GM18870 (cell line): ENCODE results near the gene TUT7.
"Not testable (repeated sequence)": the region's sequence is repeated elsewhere in the genome, so short reads cannot be mapped to it uniquely, and the experiment has no call there.

Experiments
- ATAC-seq: cut with Tn5 transposase; IDR thresholded peaks from one replicate; pipeline ENCODE4 v1.9.1; 2021; ENCODE audit warnings: moderate library complexity; ENCODE audit not compliant: unreplicated experiment

TUT7 gene

DNA sequence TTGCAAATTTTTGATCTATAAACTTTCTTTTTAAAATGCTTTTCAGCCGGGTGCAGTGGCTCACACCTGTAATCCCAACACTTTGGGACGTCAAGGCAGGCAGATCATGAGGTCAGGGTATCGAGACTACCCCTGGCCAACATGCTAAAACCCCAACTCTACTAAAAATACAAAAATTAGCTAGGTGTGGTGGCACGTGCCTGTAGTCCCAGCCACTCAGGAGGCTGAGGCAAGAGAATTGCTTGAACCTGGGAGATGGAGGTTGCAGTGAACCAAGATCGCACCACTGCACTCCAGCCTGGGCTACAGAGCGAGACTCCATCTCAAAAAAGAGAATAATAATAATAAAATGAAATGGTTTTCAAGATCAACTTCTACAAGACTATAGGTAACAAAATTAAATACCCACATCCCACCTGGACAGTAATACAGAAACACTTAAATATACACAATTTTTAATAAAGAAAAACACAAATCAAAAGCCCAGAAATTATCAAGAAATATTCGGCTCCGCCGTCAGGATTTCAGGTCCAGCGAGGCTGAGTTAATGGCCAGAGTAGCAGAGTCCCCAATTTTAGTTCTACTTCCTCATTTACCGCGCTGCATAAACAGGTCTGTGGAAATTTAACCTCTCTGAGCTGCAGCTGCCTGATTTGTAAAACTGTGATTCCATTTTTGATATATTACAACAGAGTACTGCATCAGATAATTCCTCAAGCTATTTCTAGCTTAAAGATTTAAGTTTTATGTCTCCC lies 4.0 kb downstream of the TUT7 start:
- ATAC-seq = no peak

DNA sequence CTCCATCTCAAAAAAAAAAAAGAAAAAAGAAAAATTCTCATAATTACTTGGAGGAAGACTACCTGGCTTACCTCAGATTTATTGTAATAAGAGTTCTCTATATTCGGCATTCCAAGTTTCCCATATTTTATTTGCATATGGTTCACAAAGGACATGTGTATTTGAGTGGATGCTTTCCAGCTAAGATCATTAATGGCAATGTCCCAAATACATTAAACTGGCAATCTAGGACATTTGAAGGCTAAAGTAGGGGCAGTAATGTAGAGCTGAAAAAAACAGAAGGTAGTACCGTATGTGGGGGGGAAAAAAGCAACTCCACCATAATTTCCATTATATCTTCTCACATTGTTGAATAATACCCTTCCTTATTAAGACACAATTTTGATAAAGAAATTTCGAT lies 4.9 kb downstream of the TUT7 start:
- no peak for ATAC-seq

DNA sequence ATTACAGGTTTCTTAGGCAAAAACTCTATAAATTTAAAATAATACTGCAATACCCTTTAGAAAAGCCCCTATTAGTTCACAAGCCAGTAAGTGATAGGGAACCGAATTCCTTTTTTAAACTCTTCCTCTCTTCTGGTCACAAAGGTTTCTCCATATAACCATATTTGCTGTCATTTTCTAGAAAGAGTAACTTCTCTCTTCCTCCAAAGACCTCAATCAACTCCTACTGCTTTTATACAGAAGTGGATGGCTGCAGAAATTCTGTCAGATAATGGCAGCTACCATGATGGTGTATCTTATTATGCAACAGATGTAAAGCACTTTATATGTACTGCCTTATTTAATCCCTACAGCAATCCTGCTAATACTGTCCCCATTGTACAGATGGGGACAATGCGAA lies 6.2 kb downstream of the TUT7 start:
- ATAC-seq = no peak

DNA sequence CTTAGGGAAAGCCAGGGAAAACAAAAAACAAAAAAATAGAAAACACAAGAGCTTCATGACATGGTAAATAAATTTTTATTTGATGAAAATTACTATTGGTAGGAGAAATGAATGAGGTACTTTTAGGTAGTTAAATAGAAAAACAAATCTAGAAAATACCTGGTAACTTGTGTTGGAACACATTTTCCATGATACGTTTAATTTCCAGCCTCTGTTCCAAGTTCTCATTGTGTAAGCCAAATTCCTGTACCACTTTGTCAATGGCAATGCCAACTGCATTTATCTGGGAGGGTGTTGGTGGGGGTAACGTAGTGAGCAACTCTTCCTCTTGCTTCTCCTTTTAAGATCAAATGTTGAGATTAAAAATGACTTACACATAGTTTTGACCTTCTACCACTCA lies 9.4 kb downstream of the TUT7 start:
- no peak for ATAC-seq

DNA sequence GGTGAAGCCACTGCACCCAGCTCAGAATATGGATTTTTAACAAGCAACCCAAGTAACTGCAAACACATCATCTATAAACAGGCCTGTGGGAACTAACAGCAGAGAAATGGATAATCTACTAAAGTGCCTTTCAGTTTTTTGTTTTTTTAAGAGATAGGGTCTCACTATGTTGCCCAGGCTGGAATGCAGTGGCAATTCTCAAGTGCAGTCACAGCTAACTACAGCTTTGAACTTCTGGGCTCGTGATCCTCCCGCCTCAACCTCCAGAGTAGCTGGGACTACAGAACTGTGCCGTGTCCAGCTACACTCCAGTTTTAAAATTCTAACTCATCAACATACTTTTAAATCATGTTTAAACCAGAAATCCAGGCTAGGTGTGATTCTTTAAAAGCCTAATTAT lies 11.9 kb downstream of the TUT7 start:
- ATAC-seq = no peak

DNA sequence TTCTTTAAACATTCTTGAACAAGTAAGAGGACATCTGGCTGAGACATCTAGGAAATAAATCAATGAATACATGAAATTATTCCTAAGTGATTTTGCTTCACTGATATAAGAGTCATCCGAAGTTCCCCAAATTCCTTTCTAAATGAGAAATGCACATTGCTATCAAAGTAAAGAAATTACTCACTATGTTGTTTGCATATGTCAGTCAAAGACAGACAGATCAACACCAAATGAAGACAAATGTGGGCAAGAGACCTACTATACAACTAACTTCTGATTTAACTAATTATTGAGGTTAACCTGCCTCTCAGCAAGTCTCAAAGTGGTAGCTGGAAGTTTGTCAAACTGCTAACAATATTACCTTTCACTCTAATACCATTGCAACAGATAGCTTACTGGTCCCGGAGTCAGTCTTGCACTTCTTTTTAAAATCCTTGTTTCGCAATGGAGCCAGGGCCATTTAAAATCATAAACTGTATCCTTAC lies 13.2 kb downstream of the TUT7 start:
- ATAC-seq = no peak

DNA sequence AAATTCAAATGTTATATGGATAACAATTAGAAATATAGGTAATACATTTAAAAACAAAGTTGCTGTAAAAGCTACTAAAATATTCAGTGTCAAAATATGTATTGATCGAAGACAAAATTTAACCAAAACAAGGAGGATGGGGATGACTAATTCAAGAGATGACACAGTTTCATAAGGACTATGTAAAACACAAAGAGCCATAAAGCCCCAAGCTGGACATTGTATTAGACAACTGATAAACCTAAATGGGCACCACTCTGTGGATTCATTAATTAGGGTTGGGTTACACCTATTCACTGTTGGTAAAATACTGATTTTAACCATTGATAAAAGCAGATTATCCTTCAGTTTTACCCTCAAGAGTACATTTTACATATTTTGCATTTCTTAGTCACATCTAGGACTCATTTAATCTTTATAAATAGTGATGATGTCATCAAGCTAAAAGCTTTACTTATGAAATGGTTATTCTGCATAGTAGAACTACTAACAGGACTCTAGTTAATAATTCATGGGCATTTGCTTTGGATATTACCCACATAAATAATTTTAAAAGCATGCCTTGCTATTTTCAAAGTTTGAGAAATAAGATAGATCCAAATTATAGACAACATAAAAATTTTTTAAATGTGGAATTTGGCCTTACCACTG lies 13.7 kb downstream of the TUT7 start:
- peak; percentile 36 for ATAC-seq

DNA sequence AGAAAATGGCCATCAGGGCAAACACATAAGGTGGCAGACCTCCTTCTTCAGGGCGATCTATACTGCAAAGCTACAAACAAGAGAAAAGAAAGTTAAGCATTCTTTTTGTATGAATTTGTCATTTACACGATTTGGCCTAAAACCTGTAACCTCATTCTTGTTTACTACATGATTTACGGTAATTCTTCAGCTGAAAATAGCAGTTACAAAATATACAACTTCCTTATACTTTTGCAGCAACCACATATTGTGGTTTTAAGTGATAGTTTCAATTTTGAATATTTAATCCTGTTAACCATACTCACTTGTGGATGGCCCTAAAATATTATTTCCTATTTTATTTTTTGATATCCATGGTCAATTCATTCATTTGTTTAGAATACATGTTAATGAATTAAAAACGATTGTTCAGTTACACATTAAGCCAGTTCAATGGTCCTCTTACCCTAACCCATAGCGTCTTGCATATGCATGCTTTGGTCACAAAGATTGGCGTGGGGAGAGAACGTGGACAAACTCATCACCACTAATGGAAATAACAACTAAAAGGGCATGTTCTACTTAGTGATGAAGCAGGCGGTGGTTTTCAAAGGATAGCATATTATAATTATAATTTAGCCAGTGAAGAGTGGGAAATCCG lies 16.6 kb downstream of the TUT7 start:
- no peak for ATAC-seq

DNA sequence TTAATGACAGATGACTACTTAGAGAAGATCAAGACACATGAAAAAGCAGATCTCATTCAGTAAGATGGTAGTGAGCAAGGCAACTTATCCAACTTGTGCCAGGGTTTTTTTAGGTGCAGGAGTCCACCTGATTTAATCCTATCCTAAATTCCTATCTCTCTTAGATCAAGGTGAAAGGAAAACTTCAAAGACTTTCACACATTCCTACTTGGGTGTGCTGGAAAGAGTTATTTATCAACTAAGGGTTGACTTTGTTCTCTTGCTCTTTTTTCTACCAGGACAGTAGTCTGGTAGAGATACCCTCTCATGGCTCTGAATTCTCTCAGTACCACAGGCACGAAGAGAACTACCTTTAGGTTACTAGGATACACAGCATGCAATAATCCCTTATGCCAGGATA lies 18.2 kb downstream of the TUT7 start:
- ATAC-seq = no peak

DNA sequence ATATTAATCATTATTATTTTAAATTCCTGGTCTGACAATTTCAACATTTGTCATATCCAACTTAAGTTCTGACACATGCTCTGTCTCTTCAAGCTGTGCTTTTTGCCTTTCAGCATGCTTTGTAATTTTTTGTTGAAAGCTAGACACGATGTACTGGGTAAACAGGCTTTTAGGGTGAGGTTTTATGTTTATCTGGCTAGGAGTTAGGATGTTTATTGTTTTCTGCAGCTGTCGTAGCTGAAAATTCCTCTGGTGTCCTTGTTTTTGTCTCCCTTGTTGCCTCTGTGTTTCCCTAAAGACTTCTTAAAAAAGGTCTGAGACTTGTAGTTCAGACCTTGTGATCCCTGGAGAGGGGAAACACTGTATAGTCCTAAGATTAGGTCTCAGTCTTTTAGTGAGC lies 20.6 kb downstream of the TUT7 start:
- ATAC-seq = no peak

DNA sequence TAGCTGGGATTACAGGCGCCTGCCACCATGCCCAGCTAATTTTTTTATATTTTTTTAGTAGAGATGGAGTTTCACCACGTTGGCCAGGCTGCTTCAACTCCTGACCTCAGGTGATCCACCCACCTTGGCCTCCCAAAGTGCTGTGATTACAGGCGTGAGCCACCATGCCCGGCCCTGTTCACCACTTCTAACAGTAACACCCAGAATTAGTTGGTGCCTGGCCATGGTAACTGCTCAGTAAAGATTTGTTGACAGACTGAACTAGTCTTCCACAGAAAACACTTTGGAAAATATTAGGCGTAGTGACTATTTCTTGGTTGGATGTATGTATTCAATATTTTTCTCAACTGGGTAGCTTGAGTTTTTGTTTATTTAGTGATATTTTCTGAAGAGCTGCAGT lies 24.0 kb downstream of the TUT7 start:
- ATAC-seq = no peak

DNA sequence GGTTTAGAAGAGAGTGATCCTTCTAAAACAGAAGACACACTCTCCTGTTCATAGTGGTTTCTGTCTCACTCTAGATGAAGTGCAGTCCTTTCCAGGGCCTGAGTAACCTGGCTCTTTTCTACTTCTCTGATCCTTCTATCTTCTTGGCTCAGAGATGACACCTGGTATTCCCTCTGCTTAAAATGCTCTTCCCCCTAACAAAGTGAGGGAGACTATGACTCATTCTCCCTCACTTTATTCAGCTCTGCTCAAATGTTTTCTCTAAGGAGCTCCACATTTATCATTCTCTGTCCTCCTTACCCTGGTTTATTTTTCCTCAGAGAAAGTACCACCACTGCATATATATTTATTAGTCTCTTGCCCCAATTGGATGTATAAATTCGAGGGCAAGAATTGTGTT lies 24.6 kb downstream of the TUT7 start:
- no peak for ATAC-seq

DNA sequence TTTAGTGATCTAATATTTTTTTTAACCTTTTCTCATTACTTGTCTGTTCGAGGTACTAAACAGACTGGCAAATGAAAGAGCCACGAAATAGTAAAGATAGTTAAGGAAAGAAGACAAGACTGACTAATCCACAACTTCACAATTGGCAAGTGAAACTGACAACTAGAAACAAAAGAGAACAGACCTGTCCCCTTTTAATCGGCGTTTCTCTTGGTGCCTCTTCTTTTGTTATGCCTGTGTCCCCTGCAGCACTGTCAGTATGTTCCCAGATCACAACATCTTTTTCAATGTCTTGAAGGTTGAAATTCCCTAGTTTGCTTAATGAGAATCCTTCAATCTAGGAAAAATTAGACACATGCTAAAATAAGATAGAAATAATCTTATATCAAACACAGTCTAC lies 26.1 kb downstream of the TUT7 start:
- no peak for ATAC-seq

DNA sequence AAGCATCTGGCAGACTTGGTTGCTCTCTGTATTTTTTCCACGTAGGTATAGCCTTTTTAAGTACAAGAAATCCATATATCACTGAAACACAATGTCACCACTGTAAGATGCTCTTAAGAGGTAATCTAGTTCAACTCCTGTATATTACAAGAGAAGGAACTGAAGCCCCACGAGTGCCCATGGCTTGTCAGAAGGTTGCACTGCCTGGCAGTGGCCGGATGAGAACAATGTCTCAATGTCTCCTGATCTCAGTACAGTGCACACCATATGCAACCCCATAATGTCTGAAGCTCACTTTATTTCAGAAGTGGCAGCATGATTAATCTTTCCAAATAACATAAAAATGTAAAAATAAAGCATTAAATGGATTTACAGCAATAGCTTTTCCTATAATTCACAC lies 27.7 kb downstream of the TUT7 start:
- ATAC-seq = no peak

DNA sequence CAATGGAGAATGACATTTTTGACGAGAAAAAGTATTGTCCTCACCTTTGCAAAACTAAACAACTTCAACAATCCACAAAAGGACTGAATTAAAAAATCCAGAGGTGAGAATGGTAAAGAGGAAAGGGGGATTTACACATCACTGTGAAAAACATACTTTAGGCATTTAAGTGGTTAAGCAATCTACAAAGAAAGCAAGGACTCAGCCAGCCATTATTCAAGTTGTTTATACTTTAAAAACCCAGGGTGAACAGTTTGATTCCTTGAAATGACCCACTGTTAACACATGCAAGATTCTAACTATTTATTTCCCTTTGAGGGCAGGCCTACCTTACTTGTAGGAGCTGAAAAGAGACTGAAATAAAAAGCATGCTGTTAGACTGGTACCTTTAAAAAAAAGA lies 29.3 kb downstream of the TUT7 start:
- ATAC-seq = no peak

DNA sequence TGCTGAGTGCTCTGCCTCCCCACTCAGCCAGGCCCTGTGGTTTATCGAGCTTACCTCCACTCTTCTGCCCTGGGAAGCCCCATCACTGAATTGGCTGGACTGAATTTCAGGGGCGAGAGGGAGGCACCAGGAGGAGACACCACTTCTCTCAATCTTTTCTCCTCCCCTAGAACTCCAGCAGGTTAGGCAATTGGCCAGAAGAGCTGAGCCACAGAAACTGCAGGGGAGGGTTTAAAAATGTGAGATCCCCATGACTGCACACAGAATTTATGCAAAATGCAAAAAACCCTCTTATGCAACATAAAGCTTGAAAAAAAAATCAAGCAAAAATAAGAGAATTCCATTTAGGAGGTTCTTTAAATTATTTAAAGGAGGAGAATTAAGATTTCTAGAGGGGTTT lies 29.9 kb downstream of the TUT7 start:
- no peak for ATAC-seq

DNA sequence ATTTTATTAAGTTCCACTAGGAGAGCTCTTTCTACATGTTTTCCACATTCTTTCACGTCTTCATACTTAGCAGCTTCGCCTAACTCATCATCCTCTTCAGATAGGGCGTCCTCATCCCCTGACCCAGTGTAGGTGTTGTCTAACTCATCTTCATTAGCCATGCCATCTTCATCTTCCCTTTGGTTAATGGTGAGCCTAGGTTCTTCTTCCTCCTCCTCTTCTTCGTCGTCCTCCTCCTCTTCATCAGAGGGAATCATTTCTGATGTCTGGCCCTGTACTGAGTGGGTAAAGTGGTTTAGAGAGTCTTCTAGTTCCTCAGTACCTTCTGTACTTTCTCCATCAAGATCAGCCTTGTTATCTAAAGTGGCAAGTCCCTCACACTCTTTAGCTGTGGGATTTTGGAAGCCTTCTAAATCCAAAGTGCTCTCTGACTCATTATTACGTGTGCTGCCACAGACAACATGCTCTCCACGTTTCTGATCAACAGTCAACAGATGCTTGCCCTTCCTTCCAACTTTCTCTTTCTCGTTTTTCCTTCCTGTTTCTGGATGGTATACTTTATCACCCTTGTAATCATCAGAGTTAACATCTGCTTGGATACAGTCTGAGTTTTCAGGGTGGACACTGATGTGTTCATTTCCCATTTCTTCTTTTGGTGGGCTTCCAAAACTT lies 31.1 kb downstream of the TUT7 start:
- no peak for ATAC-seq

DNA sequence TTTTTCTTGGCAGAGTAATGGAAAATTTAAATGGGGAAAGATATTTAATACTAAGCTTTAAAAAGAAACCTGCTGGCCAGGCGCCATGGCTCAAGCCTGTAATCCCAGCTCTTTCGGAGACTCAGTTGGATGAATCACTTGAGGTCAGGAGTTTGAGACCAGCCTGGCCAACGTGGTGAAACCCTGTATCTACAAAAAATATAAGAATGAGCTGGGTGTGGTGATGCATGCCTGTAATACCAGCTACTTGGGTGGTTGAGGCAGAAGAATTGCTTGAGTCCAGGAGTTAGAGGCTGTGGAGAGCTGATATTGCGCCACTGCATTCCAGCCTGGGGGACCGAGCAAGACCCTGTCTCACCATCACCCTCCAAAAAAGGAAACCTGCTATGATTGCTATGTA lies 32.8 kb downstream of the TUT7 start:
- ATAC-seq = no peak

DNA sequence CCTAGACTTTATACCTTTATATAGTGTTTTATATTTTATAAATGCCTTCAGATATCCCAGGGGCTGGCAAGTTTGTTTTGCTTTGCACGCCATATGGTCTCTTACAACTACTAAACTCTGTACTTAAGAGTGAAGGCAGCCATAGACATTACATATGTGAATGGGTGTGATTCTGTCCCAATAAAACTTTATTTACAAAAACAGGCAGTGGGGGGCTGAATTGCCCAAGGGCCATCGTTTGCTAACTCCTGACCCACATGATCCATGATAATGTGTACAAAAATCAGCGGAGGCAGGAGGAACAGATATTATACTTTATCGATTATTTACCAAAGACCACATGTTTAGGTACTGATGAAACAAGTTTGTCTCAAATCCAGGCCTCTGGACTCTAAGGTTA lies 36.0 kb downstream of the TUT7 start:
- ATAC-seq = no peak

DNA sequence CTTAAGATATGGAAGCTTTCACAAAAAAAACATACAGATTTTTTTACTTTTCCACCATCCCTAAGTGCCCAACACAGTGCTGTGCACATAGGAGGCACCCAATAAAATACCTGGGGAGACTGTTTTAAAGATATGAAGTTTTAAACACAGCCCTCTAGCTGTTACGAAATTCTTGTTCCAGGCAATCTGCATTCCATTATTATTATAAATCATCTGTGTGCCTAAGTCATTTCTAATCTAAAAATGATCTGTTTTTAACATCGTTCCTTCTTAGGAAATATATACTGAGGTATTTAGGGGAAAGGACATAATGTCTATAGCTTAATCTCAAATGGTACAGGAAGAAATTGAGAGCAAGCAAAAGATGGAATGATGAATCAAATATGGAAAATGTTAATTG lies 39.1 kb downstream of the TUT7 start:
- no peak for ATAC-seq

DNA sequence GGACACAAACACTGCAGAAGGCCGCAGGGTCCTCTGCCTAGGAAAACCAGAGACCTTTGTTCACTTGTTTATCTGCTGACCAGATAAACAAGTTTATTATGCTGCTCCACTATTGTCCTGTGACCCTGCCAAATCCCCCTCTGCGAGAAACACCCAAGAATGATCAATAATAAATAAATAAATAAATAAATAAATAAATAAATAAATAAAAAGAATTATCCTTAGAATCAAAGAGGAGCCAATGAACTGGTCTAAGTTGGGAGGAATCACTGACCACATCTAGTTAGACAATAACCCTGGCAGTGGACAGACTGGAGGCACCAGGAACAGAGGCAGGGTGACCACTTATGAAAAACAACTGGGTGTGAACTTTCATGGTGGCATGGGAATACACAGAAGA lies 41.3 kb downstream of the TUT7 start:
- not testable (repeated sequence) for ATAC-seq

DNA sequence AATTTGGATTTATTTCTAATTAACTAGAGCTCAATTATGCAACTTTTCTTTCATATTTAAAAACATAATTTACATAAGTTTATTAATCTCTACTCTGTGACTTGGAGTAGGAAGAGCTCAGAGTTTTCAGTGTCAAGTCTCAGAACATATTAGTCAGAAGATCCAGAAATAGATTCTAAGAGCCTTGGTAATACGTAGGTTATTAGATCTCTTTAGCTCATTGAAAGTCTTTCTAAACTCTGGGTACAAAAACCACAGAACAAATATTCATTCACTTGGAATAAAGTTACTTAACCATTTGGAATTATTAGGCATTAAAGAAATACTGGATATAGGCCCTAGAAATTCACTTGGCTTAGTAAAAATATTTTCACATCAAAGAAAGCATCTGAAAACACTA lies 45.5 kb downstream of the TUT7 start:
- no peak for ATAC-seq
